Esophagus muscularis mucosa (tissue), 3 donors: Measurements from ENCODE around the gene AFF1.

ENCODE experiments used
- POLR2A ChIP-seq: fragments of 450-650 bp; IDR thresholded peaks from one replicate; pipeline ENCODE4 v1.6.1; 2017; ENCODE audit warnings: antibody characterized with exemption, moderate library complexity, mild to moderate bottlenecking, low read depth
- TF ChIP-seq, protein P1 (sequence below), 3 experiments: fragments of 200-600 bp in 2 of 3; fragments of 450-650 bp in 1 of 3; sonication (generic) in 2 of 3; IDR thresholded peaks; one replicate each; pipeline ENCODE4 v1.5.1; 2017 to 2019; ENCODE audit warnings: antibody characterized with exemption in 3 of 3, mild to moderate bottlenecking in 2 of 3, moderate library complexity in 1 of 3

- TF ChIP-seq, protein P1, sequence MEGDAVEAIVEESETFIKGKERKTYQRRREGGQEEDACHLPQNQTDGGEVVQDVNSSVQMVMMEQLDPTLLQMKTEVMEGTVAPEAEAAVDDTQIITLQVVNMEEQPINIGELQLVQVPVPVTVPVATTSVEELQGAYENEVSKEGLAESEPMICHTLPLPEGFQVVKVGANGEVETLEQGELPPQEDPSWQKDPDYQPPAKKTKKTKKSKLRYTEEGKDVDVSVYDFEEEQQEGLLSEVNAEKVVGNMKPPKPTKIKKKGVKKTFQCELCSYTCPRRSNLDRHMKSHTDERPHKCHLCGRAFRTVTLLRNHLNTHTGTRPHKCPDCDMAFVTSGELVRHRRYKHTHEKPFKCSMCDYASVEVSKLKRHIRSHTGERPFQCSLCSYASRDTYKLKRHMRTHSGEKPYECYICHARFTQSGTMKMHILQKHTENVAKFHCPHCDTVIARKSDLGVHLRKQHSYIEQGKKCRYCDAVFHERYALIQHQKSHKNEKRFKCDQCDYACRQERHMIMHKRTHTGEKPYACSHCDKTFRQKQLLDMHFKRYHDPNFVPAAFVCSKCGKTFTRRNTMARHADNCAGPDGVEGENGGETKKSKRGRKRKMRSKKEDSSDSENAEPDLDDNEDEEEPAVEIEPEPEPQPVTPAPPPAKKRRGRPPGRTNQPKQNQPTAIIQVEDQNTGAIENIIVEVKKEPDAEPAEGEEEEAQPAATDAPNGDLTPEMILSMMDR (IDR thresholded peaks at IDR 0.05) = no peak
- TF ChIP-seq POLR2A = no peak
Observed at GRCh38 chr4:87068583-87069021, 133.8 kb downstream of the AFF1 start.
